Mesenteric fat pad (tissue), 1 donor: ENCODE measurements around the gene DOK1. TPM values are rescaled to one million over a fixed set of nuclear protein-coding genes. Genes with fewer than 3 reads are reported as not detected.

Experiments
- DNase-seq: peaks from one replicate; pipeline ENCODE4 v3.0.0-alpha.2; 2020; ENCODE audit warnings: low spot score
- long read RNA-seq: library from polyadenylated mRNA; unstranded; transcript quantifications from one replicate; pipeline ENCODE4 v2.0.0, GENCODE V29; 2020
- total RNA-seq: library from RNA; stranded (reverse); fragmentation: NEBNext Ultra II Directional; extraction: Animal tissue kit (Norgen Biotek cat#: 25700); gene quantifications from one replicate; pipeline ENCODE4 v1.2.1, GENCODE V29; 2021
- donor health status: DM: yes; HTN: yes; CAD: no.

Gene DOK1
- total RNA-seq = 38.2 TPM
- long read RNA-seq, transcript DOK1-208 (5 exons, 1,461 nt) = minor isoform, 12 of 104 reads
- long read RNA-seq, transcript DOK1-205 (4 exons, 1,807 nt) = minor isoform, 5 of 104 reads
- long read RNA-seq, transcript DOK1-201 (5 exons, 2,555 nt) = major isoform, 43 of 104 reads
- long read RNA-seq, transcript DOK1-202 (4 exons, 1,722 nt) = minor isoform, 11 of 104 reads
- long read RNA-seq, partial matches to known transcripts = 10 of 104 reads
- long read RNA-seq, other reads (novel, unspliced or antisense) = 21 of 104 reads

DNA sequence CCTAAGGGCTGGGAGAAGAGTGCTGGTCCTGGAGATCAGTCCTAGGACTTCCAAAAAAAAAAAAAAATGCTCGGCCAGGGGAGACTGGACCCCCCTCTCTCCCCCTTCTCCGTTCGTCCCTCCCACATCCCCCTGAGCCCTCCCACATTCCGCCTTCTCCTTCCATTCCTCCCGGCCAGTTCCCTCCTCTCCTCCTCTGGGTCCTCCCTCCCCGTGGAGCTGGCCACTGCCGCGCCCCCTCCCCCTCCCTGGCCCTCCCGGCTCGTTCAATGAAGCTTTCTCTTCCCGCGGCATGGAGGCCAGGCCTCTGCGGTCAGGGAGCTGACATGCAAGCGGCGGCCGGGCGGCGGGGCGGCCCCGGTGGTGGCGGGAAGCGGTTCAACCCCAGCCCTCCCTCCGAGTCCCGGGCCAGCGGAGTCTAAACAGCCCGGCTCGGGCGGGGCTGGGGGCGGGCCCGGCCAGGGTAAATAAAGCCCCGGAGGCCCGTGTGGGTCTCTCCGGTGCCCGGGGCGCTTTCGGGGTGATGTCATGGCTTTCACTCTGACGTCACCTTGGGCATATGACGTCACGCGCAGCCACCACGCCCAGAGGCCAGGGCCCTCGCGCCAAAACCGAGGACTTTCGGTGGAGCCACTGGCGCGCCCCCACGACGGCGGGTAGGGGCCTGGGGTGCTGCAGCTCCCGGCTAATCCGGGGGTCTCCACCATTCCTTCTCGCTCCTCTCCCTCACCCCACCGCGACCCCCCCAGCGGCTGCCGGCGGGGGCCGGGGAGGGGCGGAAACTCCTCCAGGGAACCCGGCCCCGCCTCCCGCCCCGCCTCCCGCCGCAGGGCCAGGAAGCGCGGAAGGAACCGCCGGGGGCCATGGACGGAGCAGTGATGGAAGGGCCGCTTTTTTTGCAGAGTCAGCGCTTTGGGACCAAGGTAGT, at the start of gene DOK1, which contains the start of gene LOXL3:
TSS of gene DOK1 (plus strand) at position 829 of the 928 bp plus-strand sequence. CDS start at position 864, 35 bp downstream.
TSS of gene LOXL3 (minus strand) at position 51 of the 928 bp plus-strand sequence. CDS start 1,308 bp downstream, outside the sequence.
- DNase-seq = peak; percentile 96

- no peak for DNase-seq
These were observed 48.9 kb upstream of the DOK1 start for GRCh38 chr2:74505448-74506246.

GRCh38 chr2:74507145-74507925, 47.2 kb upstream of the DOK1 start, which contains the start of gene PCGF1:
Gene PCGF1 (minus strand): TSS chr2:74507695. CDS start chr2:74507668, 27 bp downstream.
- peak; percentile 98 for DNase-seq

DNA sequence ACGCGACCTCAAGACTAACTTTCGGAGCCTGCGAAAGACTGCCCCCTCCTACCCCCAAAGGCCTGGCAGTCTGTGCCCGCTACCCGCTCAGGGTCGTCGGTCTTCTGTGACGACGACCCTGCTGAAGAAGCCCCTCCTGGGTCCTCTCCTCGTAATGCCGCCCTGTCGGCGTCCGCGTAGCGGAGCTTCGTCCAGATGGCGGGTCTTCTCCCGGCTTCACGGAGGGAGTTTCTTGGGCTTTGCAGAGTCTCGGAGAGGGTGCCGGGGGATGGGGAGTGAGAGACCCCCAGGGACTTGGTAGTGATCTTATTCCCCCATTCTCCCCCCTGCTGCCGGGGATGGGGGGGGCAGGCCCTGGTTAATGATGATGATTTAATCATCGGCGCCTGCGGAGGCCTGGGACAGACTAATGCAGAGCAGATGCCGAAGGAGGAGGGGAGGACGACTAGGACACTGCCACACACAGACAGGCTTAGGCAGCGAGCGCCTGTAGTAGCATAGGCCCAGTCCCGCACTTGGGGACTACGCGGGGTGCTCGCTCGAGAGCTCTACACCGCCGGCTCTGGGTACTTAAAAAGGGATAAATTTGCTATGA, 46.5 kb upstream of the DOK1 start:
- no peak for DNase-seq

- no peak for DNase-seq
These were observed 44.2 kb upstream of the DOK1 start for GRCh38 chr2:74510272-74510671.

DNA sequence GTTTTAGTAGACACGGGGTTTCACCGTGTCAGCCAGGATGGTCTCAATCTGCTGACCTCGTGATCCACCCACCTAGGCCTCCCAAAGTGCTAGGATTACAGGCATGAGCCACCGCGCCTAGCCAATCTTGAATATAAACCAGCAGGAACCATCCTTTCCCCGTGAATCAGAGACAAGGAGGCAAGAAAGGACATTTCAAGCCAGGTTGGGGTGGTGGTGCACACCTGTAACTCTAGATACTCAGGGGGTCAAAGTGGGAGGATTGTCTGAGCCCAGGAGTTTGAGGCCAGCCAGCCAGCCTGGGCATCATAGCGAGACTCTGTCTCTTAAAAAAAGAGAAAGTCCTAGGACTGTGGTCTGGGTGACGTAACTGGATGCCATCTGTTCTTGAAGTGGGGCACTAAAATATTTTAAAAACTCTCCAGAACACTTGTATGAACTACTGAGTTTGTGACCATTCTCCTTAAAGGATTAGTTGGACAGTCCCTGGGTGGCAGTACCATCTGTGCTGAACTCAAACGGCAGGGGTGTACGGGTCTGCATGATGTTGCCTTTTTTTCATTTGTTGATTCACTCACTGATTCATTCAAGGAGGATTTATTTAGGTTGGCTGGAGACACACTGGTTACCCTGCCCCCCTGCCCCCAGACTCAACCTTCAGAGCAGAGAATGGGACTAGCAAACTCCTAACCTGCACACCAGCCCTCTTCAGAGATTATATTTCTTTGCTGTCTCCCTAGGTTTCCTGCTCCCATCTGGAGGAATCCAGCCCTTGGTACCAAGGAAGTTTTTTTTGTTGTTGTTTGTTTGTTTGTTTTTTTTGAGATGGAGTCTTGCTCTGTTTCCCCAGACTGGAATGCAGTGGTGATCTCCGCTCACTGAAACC, 43.2 kb upstream of the DOK1 start:
- DNase-seq = no peak

- no peak for DNase-seq
These were observed 41.5 kb upstream of the DOK1 start for GRCh38 chr2:74512744-74513604.

- no peak for DNase-seq
These were observed 40.7 kb upstream of the DOK1 start for GRCh38 chr2:74513605-74514367.

DNA sequence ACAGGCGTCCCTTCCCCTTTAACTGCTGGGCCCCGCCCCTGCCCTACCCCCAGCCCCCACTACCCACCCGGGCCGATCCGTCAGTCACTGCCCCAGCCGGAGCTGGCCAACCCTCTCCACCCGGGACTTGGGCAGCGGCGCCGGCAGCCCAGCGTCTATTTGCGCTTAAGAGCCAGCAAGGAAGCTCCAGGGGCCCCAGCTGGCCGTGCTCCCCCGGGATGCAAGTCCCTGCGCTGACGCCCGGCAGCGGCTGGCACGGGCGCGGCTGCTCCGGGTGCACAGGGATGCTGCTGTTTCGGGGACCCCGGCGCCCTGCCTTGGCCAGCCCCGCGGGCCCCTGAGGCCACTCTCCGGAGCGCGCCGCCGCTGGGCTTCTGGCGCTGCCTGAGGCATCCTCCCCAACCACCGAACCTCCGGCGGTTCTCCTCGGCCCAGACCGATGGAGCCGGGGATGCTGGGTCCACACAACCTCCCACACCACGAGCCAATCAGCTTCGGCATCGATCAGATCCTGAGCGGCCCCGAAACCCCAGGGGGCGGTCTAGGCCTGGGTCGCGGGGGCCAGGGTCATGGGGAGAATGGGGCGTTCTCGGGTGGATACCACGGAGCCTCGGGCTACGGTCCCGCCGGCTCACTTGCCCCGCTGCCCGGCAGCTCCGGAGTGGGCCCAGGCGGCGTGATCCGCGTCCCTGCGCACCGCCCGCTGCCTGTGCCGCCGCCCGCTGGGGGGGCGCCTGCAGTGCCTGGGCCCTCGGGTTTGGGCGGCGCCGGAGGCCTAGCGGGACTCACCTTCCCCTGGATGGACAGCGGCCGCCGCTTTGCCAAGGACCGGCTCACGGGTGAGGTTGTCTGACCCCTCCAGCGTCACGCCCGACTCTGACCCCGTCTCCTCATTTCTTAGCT, 39.9 kb upstream of the DOK1 start, which contains the start of gene TLX2:
TSS of gene TLX2 (plus strand) at position 83 of the 903 bp plus-strand sequence. CDS start at position 440, 357 bp downstream.
- DNase-seq = no peak

GRCh38 chr2:74515271-74515980, 39.1 kb upstream of the DOK1 start:
- no peak for DNase-seq

DNA sequence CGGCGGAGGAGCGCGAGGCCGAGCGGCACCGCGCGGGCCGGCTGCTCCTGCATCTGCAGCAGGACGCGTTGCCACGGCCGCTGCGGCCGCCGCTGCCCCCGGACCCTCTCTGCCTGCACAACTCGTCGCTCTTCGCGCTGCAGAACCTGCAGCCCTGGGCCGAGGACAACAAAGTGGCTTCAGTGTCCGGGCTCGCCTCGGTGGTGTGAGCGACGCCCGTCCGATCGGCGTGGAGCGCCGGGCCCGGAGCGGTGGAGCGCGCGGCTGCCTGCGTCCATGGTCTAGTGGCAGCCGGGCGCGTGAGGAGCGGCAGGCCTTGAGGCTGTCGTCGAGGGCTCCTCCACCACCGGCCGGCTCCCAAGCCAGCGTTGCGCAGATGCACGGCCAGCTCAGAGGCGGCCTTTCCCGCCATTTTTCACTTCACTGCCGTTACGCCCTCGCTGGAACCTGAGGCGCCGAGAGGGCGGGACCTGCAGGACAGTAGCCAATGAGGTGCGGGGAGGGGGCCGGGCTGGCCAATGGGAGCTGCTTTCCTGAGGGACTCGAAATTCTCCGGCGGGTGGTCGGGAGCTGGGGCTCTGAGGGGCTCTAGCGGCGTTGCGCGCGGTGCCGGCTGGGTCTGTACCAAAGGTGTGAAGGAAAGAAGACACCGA, 38.4 kb upstream of the DOK1 start:
- DNase-seq = no peak

DNA sequence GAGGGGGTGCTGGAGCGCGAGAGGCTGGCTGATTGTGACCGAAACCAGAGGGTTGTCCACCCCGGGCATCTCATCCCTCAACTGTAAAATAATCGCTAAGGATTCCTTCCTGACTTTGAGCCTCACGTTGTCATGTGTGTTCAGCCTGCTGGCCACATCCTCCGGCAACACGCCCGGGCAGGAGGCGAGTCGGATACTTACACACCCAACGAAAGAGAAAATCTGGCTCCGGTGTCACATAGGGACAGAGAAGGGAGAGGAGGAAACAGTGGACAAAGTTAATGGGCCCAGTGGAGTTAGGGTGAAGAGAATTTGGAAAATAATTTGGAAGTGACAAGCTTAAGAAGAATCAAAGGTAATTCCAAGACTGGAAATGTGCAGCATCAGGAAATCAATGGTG, 37.9 kb upstream of the DOK1 start:
- no peak for DNase-seq

- peak; percentile 57 for DNase-seq
These were observed 32.0 kb upstream of the DOK1 start for GRCh38 chr2:74522516-74522915.

GRCh38 chr2:74524005-74524404, 30.5 kb upstream of the DOK1 start:
- DNase-seq = no peak
